Activated T-cell treated with anti-CD3 and anti-CD28 coated beads, Interleukin-2, amount 50 U/mL, for 24 hours (primary cell): ENCODE data around the gene JUND.

Source experiments
- DNase-seq: peaks from one replicate; pipeline ENCODE4 v3.0.0-alpha.2; 2020
- H3K27ac Mint-ChIP-seq: 2 replicates; pipeline ENCODE4 v1.8.0; 2020; ENCODE audit warnings: mild to moderate bottlenecking, mixed read lengths
- H3K27me3 Mint-ChIP-seq: 2 replicates; pipeline ENCODE4 v1.8.0; 2020; ENCODE audit warnings: mixed read lengths
- H3K36me3 Mint-ChIP-seq: 2 replicates; pipeline ENCODE4 v1.8.0; 2020; ENCODE audit warnings: low read depth, mixed read lengths
- H3K4me1 Mint-ChIP-seq: 2 replicates; pipeline ENCODE4 v1.8.0; 2020; ENCODE audit warnings: low read depth, mixed read lengths
- H3K4me3 Mint-ChIP-seq: 2 replicates; pipeline ENCODE4 v1.8.0; 2020; ENCODE audit warnings: mild to moderate bottlenecking, moderate library complexity, mixed read lengths
- H3K9me3 Mint-ChIP-seq: 2 replicates; pipeline ENCODE4 v1.8.0; 2020; ENCODE audit warnings: mixed read lengths

JUND gene

DNA sequence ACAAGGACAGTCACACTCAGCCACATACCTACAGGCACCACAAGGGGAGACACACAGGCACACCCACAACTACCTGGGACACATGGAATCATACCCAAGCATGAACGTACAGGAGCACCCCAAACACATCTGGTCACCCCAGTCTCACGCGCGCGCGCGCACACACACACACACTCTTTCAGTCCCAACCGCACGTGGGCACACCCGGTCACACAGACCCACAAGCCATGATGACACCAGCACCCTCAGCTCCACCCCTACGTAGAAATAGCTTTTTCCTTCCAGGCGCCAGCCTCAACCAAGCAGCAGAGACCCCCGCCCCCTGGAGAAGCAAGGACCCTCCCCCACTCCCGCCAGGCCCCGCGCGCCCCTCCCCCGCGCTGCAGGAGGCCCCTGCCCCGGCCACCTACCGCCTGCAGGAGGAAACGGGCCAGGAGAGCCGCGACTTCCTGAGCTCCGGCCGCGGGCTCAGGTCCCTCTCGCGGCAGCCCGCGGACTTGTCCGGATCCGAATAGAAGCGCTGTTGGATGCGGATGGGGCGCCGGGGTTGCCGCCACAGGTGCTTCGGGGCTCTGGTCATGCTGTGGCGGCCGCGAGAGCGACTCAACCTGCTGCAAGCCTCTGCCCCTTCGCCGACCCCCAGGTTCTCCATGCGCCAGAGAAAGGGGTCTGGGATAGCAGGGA, 48.7 kb downstream of the JUND start:
- peaks cover 76% of the 10 kb centered on the region for H3K27me3 Mint-ChIP-seq
- no peak for DNase-seq
- no peak overlapping the region for H3K4me3 Mint-ChIP-seq
- H3K4me1 Mint-ChIP-seq: peaks cover 6% of the 10 kb centered on the region
- H3K9me3 Mint-ChIP-seq: peaks cover 6% of the 10 kb centered on the region
- H3K36me3 Mint-ChIP-seq: no peaks in the 10 kb centered on the region
- H3K27ac Mint-ChIP-seq: no peak overlapping the region

DNA sequence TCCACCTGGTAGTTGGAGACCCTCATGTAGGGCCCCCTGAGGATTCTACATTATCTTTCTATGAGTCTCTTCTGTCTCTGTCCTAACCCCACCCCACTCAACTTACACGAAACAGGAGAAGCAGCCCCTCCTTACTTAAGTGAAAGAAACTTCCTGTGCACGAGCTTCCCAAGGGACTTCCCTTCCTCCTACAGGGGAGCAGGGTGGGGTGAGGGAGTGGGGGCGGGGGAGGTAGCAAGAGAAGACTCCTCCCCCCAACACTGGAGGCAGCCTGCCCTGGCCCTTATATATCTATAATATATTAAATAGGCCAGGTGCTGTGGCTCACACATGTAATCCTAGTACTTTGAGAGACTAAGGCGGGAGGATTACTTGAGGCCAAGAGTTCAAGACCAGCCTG, 49.6 kb downstream of the JUND start:
- H3K4me3 Mint-ChIP-seq: no peak overlapping the region
- peaks cover 6% of the 10 kb centered on the region for H3K4me1 Mint-ChIP-seq
- no peak for DNase-seq
- no peaks in the 10 kb centered on the region for H3K36me3 Mint-ChIP-seq
- H3K27me3 Mint-ChIP-seq: peaks cover 81% of the 10 kb centered on the region
- H3K27ac Mint-ChIP-seq: no peak overlapping the region
- H3K9me3 Mint-ChIP-seq: peaks cover 6% of the 10 kb centered on the region

DNA sequence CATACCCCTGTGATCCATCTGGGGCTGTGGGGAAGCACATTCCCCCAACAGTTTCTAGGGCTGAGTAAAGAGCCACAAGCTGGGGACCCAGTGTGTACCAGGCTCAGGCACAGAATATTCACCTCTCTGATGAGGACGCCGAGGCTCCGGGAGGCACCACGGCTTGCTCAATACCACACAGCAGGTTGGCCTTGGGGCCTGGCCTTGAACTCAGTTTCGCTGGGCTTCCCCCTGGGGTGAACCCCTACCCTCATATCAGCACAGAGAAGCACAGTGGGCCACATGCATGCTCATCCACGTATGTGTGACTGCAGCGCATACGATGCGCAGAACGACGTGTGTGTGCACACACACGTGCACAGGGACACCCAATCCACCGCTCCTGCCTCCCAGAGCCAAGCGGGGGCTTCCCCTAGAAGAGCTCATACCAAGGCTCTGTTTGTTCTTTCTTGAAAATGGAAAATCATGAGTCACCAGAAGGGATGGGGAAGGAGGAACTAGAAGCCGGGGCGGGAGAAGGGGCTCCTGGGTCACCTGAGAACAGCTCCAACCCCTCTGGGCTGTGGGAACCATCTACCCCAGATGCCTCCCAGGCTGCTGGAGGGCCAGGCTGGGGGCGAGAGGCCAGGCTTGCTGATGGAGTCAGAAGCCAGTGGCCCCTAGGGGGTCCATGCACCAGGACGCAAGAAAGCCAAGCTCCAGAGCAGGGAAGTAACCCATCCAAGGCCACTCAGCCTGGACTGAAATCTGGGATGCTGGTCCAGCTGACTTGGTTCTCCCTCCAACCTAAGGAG, 50.3 kb downstream of the JUND start:
- H3K27ac Mint-ChIP-seq: no peak overlapping the region
- peaks cover 6% of the 10 kb centered on the region for H3K4me1 Mint-ChIP-seq
- H3K36me3 Mint-ChIP-seq: no peaks in the 10 kb centered on the region
- H3K9me3 Mint-ChIP-seq: peaks cover 6% of the 10 kb centered on the region
- no peak for DNase-seq
- H3K27me3 Mint-ChIP-seq: peaks cover 80% of the 10 kb centered on the region
- no peak overlapping the region for H3K4me3 Mint-ChIP-seq

DNA sequence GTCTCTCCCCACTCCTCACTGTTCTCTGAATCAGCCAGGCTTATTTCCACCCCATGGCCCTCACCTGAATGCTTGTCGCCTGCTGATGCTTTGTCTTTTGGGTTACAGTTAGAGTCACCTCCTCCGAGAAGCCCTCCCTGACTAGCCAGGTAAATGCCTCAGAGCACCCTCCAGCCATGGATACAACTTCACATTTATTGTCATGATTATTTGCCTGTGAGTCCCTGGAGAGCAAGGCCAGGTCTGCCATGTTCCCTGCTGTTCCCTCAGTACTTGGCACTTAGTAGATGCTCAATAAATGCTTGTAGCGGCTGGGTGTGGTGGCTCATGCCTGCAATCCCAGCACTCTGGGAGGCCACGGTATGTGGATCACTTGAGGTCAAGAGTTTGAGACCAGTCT, 51.5 kb downstream of the JUND start:
- peaks cover 17% of the 10 kb centered on the region for H3K4me1 Mint-ChIP-seq
- peaks cover 82% of the 10 kb centered on the region for H3K27me3 Mint-ChIP-seq
- no peak overlapping the region for H3K27ac Mint-ChIP-seq
- no peaks in the 10 kb centered on the region for H3K36me3 Mint-ChIP-seq
- peaks cover 6% of the 10 kb centered on the region for H3K9me3 Mint-ChIP-seq
- DNase-seq: no peak
- no peak overlapping the region for H3K4me3 Mint-ChIP-seq
